ENCODE data around the gene ZNF324. TPM values are rescaled to one million over a fixed set of nuclear protein-coding genes. Genes with fewer than 3 reads are reported as not detected.

ZNF324 gene
- 10 to 100 TPM; 21.3 to 23.7 (median 23.3) TPM for total RNA-seq
- 11.5 TPM for total RNA-seq (2013)

- Mint-ChIP-seq H3K27me3 (ENCODE audit: low read depth in 2 of 2) (no peaks in the 10 kb centered on the region), H3K36me3 (no peaks in the 10 kb centered on the region), H3K4me3 (peak within 1 kb of the TSS; percentile 89), H3K27ac (peak within 1 kb of the TSS; percentile 84 to 92), H3K4me1 (peaks cover 16 to 21% of the 10 kb centered on the region in 2 donors), H3K9me3 (no peaks in the 10 kb centered on the region)
- intact Hi-C loops (cut with micrococcal nuclease), result loop anchor here (1.0 to 2.0 kb wide), 5 partner anchors 9 to 285 kb away; partner anchors contain the start of genes ZNF132, ZNF324B, ZNF446 and ZNF837
- Histone ChIP-seq H3K27ac (ENCODE audit: low read length) (peak within 1 kb of the TSS; percentile 73), H3K36me3 (ENCODE audit: control insufficient read depth, insufficient read depth, low read length) (peaks cover 11% of the 10 kb centered on the region), H3K4me3 (ENCODE audit: low read length) (peak within 1 kb of the TSS; percentile 58), H3K27me3 (ENCODE audit: control insufficient read depth, insufficient read depth, low read length) (no peaks in the 10 kb centered on the region), H3K9me3 (ENCODE audit: control insufficient read depth, insufficient read depth, low read length) (no peaks in the 10 kb centered on the region), H3K4me1 (ENCODE audit: control insufficient read depth, insufficient read depth, low read length) (peaks cover 18% of the 10 kb centered on the region)
- under 1% methylated on average over 92 of the region's 92 CpGs for WGBS (ENCODE audit: insufficient coverage)
- ATAC-seq (peak; percentile 92 to 97 (median 95)), DNase-seq (peak; percentile 97 to 99)
- no peak for TF ChIP-seq CTCF (IDR thresholded peaks at IDR 0.05)
Observed at GRCh38 chr19:58466760-58467589, at the start of gene ZNF324. Gene ZNF324, plus strand, starts transcription at chr19:58467080. Its CDS starts 2,106 bp downstream, at chr19:58469186.

GRCh38 chr19:58428617-58429016, 38.3 kb upstream of the ZNF324 start:
- Mint-ChIP-seq H3K36me3 (peaks cover 26% of the 10 kb centered on the region), H3K4me1 (no peaks in the 10 kb centered on the region), H3K27me3 (ENCODE audit: low read depth in 2 of 2) (no peaks in the 10 kb centered on the region), H3K27ac (no peak overlapping the region), H3K4me3 (no peak overlapping the region), H3K9me3 (peaks cover 3 to 9% of the 10 kb centered on the region in 2 donors)
- TF ChIP-seq CTCF (IDR thresholded peaks at IDR 0.05), result no peak
- H3K4me1 ChIP-seq (ENCODE audit: control insufficient read depth, insufficient read depth, low read length), result no peaks in the 10 kb centered on the region
- no peak for ATAC-seq
- intact Hi-C loops (cut with micrococcal nuclease), result no loop called here
- H3K36me3 ChIP-seq (ENCODE audit: control insufficient read depth, insufficient read depth, low read length), result peaks cover under 1% of the 10 kb centered on the region
- DNase-seq, result no peak
- 100% methylated on average over 1 of the region's 1 CpG for WGBS (ENCODE audit: insufficient coverage)
- H3K27ac ChIP-seq (ENCODE audit: low read length), result no peak overlapping the region
- H3K9me3 ChIP-seq (ENCODE audit: control insufficient read depth, insufficient read depth, low read length), result peaks cover 63% of the 10 kb centered on the region
- no peak overlapping the region for H3K4me3 ChIP-seq (ENCODE audit: low read length)
- no peaks in the 10 kb centered on the region for H3K27me3 ChIP-seq (ENCODE audit: control insufficient read depth, insufficient read depth, low read length)

GRCh38 chr19:58429745-58430144, 37.1 kb upstream of the ZNF324 start:
- no peak for TF ChIP-seq CTCF (IDR thresholded peaks at IDR 0.05)
- Histone ChIP-seq H3K4me3 (ENCODE audit: low read length) (no peak overlapping the region), H3K9me3 (ENCODE audit: control insufficient read depth, insufficient read depth, low read length) (peaks cover 74% of the 10 kb centered on the region), H3K4me1 (ENCODE audit: control insufficient read depth, insufficient read depth, low read length) (no peaks in the 10 kb centered on the region), H3K36me3 (ENCODE audit: control insufficient read depth, insufficient read depth, low read length) (peaks cover 12% of the 10 kb centered on the region), H3K27me3 (ENCODE audit: control insufficient read depth, insufficient read depth, low read length) (no peaks in the 10 kb centered on the region), H3K27ac (ENCODE audit: low read length) (no peak overlapping the region)
- DNase-seq (no peak), ATAC-seq (no peak)
- Mint-ChIP-seq H3K36me3 (peaks cover 26% of the 10 kb centered on the region), H3K4me1 (no peaks in the 10 kb centered on the region), H3K27ac (no peak overlapping the region), H3K27me3 (ENCODE audit: low read depth in 2 of 2) (no peaks in the 10 kb centered on the region), H3K9me3 (peaks cover 3 to 9% of the 10 kb centered on the region in 2 donors), H3K4me3 (no peak overlapping the region)
- intact Hi-C loops (cut with micrococcal nuclease), result no loop called here
